NCI-H2081 (cell line): ENCODE measurements around the gene UCK2.
"Not testable (repeated sequence)": the region's sequence is repeated elsewhere in the genome, so short reads cannot be mapped to it uniquely, and the experiment has no call there.

Experiments
- DNase-seq, 2 experiments: peaks; one replicate each; lab custom pipeline; 2025; lab: John Stamatoyannopoulos, UW

Gene UCK2

DNA sequence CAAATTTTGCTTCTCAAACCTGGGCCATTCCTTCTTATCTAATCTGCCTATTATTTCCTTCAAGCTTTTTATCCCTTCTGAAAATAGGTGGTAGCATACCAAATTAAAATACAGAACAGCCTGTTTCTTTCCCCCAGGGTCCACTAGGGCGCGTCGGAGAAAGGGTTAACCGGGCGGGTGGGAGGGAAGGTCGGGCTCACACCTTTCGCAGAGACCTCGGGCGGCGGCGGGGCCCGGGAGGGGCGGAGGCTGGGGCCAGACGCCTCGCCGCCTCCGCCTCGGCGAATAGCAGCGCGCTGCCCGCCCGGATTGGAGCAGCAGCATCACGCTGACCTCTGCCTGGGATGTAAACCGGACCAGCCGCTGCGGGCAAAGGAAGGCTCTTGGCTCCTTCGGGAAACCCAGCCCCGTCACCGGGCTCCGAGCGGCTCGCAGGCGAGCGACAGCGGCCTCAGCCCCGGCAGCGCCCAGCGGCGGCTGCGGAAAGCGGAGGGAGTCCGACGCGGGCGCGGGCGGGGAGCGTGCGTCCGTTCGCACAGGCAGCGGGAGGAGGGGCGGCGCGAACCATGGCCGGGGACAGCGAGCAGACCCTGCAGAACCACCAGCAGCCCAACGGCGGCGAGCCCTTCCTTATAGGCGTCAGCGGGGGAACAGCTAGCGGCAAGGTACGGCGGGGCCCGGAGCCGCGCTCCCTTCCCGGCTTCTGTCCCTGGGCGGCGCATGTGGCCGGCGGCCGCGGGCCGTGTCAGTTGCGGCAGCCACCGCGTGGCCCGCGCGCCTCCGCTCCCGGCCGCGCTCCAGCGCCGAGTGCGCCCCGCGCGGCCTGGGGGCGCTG lies at the start of gene UCK2:
UCK2 (plus strand) TSS at position 347 of the 835 bp plus-strand sequence; CDS start at position 567, 220 bp downstream.
- peak; percentile 85 to 90 for DNase-seq

GRCh38 chr1:165778197-165778596 lies 49.2 kb upstream of the UCK2 start:
- not testable (repeated sequence) for DNase-seq

DNA sequence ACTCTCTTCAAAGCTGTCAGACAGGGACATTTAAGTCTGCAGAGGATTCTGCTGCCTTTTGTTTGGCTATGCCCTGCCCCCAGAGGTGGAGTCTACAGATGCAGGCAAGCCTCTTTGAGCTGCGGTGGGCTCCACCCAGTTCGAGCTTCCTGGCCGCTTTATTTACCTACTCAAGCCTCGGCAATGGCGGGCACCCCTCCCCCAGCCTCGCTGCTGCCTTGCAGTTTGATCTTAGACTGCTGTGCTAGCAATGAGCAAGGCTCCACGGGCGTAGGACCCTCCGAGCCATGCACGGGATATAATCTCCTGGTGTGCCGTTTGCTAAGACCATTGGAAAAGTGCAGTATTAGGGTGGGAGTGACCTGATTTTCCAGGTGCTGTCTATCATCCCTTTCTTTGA lies 43.9 kb upstream of the UCK2 start:
- not testable (repeated sequence) for DNase-seq

DNA sequence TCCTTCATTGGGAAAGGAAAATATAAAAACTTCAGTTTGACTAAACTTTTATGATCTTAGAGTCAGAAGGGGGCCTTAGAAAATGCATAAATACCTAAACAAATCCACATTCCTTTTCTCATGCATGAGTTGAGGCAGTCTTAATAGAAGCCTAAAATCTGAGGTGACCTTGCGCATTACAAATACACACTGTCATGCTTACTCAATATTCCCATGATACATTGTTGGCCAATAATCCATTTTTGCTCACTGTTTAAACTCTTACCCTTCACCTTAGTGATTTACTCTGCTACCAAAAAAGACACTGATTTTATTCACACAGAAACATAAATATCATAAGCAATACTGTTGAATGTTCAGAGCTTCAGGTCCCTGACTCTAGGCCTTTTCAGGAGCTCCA lies 39.7 kb upstream of the UCK2 start:
- no peak for DNase-seq

- DNase-seq, result no peak
Observed at GRCh38 chr1:165793951-165794350, 33.5 kb upstream of the UCK2 start.

- DNase-seq, result no peak
Observed at GRCh38 chr1:165795894-165796293, 31.5 kb upstream of the UCK2 start.

DNA sequence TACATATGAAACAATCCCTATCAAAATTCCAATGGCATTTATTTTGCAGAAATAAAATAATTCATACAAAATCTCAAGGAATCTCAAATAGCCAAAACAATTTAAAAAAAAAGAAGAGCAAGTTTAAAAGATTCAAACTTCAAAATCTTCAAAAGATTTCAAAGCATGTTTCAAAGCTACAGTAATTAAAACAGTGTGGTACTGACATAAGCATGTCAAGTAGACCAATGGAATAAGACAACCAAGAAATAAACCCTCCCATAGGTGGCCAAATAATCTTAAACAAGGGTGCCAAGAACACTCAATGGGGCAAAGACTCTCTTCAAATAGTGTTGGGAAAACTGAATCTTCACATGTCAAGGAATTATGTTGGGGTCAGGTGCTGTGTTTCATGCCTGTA lies 28.0 kb upstream of the UCK2 start:
- DNase-seq, result no peak

- not testable (repeated sequence) for DNase-seq
Observed at GRCh38 chr1:165804513-165804912, 22.9 kb upstream of the UCK2 start.

DNA sequence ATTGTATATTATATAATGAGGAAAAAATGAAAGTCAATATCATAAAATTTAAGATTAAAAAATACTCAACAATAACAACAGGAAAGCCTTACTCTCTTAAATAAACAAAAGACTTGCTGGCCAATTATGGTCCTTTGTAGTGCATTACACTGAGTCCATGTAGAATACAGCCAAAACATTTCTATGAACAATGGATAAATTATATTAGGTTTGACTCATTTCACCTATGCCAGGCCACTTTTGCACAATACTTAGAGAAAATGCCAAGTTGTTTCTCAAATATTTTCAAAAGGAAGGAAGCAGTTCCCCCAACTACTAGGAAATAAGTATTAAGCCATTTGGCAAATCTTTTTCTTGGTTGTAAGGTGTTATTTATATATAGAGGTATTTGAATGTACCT lies 19.8 kb upstream of the UCK2 start:
- no peak for DNase-seq

DNA sequence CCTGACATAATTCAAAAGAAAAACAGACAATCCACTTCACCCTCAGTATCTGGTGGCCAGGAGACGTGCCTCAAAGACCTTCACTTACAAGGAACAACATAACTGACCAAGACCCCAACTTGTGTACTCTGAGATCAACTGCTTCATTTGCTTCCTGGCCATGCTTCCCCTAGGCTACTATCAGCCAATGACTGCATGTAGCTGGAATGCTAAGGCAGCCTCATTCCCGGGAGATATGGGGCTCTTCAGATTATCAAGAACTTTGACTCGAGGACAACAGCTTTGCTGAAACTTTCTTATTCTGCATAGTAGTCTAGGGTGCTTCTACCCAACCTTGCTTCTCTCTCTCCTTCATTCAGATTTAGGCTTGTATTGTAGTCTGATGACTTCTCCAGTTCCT lies 11.7 kb upstream of the UCK2 start:
- DNase-seq, result no peak

DNA sequence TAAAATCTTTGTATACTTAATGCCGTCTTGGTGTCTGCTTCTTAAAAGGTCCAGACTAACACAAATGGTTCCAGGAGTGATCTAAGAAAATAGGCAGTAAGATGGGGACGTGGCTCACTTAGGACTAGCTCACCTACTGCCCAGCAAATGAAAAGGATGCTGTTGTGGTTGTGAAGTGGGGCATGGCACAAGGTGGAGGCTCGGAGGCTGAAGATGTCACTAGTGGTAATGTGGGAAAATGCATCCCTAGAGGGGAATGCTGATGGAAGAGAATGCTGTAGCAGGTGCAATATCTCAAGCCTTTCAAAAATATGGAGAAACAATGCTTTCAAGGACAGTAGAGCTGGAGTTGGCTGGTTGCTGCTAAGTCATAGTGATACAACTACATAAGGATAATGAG lies 11.3 kb upstream of the UCK2 start:
- DNase-seq, result no peak

- no peak for DNase-seq
Observed at GRCh38 chr1:165816826-165817497, 10.5 kb upstream of the UCK2 start.

DNA sequence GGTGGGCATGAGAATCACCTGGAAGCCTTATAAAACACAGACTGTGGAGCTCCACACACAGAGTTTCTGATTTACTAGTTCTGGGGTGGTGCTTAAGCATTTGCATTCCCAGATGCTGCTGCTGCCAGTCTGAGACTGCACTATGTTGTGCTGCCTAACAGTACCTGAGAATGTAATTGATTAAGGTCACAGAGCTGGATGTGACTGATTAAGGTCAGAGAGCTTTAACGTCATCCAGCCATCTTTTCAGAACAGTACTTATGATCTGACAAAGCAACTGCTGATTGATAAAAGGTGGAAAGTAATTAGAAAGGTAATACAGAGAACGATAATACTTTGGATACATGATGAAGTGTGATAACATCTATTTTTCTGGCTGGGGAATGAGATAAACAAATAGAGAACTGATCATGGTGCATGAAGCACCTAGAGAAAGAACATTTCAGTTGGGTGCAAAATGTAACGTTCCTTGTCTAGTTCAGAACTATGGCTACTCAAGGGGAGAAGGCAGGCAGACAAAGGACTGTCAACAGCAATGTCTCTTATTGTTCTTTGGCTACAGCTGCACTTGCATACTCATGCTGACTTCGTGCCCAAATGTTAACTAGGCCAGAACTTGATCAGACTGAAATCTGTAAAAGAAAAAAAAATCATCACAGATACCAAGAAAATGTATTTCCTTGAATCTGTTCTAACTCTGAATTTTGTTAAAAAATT lies 3.7 kb upstream of the UCK2 start:
- DNase-seq, result no peak

GRCh38 chr1:165824269-165824643 lies 3.2 kb upstream of the UCK2 start:
- no peak for DNase-seq

DNA sequence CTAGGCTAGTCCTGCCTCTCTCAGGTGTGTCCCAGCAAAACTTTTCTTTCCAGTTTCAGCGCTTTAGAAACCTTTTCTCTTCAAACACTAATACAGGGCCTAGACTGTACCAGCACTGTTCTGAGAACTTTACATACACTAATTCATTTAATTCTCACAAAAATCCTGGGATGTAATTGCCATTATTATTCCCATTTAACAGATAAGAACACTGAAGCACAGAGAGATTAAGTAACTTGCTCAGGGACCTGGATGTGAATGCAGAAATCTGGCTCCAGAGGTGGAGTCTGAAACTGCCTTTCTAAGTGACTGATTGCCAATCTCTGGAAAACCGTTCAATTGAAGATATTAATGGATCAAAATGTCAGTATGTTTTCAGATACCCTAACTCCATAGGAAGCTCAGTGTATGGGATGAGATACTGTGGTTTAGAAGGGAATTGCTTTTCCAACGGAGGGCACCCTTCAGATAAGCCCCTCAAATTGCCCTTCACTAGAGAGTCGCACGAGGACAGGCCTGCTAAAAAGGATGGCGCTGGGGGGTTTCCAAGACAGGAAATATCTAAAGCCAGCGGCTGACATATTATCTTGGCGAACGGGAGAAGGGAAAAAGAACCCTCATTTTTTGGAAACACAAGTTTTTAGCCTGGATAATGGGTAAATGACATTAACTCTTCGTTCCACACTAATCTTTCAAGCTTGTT lies 698 bp upstream of the UCK2 start:
- no peak for DNase-seq

- DNase-seq, result peak; percentile 75 to 77
Observed at GRCh38 chr1:165828103-165828668, 772 bp downstream of the UCK2 start.

GRCh38 chr1:165828669-165829329 lies 1.4 kb downstream of the UCK2 start:
- DNase-seq, result peak; percentile 79 to 88

GRCh38 chr1:165829888-165830287 lies 2.5 kb downstream of the UCK2 start:
- no peak for DNase-seq

DNA sequence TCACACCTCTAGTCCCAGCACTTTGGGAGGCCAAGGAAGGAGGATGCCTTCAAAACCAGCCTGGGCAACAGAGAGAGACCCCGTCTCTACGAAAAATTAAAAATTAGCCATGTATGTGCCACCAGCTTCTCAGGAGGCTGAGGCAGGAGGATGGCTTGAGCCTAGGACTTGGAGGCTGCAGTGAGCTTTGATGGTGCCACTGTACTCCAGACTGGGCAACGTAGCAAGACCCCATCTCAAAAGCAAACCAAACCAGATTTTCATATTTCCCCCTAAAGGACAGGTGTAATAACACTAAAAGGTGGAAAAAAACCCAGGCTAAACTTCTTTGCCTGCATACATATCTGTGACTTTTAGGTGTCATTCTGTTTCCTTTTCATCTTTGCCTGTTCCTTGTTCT lies 3.7 kb downstream of the UCK2 start:
- DNase-seq, result no peak

DNA sequence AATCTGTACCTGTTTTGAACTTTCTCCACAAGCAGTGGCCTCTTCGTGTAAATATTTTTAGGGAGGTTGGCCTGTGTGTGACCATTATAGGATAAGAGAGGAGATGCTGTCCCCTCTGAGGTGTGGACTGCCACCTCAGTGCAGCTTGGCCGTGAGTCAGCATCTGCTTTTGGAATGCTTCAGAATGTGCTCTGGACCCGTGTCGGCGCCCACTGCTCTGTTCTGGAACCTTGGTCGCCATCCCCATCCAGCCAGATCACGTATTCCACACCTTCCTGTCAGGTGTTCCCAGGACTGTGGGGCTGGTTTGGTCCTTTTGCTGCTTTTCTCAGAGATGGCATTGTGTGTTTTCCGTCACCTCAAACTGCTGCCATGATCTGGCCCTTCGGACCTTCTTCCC lies 5.5 kb downstream of the UCK2 start:
- DNase-seq, result no peak

- DNase-seq, result no peak
Observed at GRCh38 chr1:165833358-165833757, 5.9 kb downstream of the UCK2 start.
